ENCODE data around the gene HAS3. TPM values are rescaled to one million over a fixed set of nuclear protein-coding genes. Genes with fewer than 3 reads are reported as not detected.

HAS3 gene
- total RNA-seq, 1 experiment from 2014 or later = 8.3 TPM

DNA sequence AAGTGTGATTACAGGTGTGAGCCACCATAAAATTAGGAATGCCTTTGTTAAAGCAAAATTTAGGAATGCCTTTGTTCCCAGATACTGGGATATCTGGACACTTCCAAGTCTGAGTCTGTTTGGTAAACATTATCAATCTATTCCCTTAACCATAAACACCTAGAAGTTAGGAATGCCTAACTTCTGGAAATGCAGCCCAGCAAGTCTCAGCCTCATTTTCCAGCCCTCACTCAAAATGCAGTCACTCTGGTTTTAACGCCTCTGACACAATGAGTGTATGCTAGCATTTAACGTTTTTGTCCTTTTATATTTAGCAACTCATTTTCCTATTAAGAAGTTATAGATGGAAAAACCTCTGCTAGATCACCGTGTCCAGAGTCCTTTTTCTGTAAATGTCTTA lies 34.4 kb upstream of the HAS3 start:
- no peaks in the 10 kb centered on the region for H3K27me3 ChIP-seq (replicated peaks; ENCODE audit: control insufficient read depth, insufficient read depth, low read length)
- no peaks in the 10 kb centered on the region for H3K9me3 Mint-ChIP-seq (ENCODE audit: unreplicated experiment)
- peak overlapping the region; percentile 17 for H3K4me3 Mint-ChIP-seq (ENCODE audit: unreplicated experiment)
- ChIA-PET CTCF (interaction anchor here (1.1 kb wide), 1 partner anchor 224 kb away, joined by 3 read pairs; no protein-coding TSS in a partner anchor), POLR2A (no interaction called here)
- DNase-seq = peak in 1 of 2 experiments; percentile 37
- H3K36me3 ChIP-seq (ENCODE audit: control insufficient read depth, insufficient read depth, low read length) = no peaks in the 10 kb centered on the region
- intact Hi-C loops (cut with micrococcal nuclease; ENCODE audit: unreplicated experiment) = loop anchor here (5.0 kb wide), 1 partner anchor 39 kb away; no protein-coding TSS in a partner anchor
- H3K4me3 ChIP-seq (ENCODE audit: low read depth, low read length) = no peak overlapping the region
- peaks cover 34% of the 10 kb centered on the region for H3K4me1 ChIP-seq
- H3K27me3 Mint-ChIP-seq (ENCODE audit: insufficient read depth, unreplicated experiment) = no peaks in the 10 kb centered on the region
- no peaks in the 10 kb centered on the region for H3K9me3 ChIP-seq
- H3K36me3 Mint-ChIP-seq (ENCODE audit: insufficient read depth, unreplicated experiment) = peaks cover 4% of the 10 kb centered on the region
- BruUV-seq (replicated peaks) = no TSS peak
- TF ChIP-seq, protein P1, sequence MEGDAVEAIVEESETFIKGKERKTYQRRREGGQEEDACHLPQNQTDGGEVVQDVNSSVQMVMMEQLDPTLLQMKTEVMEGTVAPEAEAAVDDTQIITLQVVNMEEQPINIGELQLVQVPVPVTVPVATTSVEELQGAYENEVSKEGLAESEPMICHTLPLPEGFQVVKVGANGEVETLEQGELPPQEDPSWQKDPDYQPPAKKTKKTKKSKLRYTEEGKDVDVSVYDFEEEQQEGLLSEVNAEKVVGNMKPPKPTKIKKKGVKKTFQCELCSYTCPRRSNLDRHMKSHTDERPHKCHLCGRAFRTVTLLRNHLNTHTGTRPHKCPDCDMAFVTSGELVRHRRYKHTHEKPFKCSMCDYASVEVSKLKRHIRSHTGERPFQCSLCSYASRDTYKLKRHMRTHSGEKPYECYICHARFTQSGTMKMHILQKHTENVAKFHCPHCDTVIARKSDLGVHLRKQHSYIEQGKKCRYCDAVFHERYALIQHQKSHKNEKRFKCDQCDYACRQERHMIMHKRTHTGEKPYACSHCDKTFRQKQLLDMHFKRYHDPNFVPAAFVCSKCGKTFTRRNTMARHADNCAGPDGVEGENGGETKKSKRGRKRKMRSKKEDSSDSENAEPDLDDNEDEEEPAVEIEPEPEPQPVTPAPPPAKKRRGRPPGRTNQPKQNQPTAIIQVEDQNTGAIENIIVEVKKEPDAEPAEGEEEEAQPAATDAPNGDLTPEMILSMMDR (IDR thresholded peaks at IDR 0.05; ENCODE audit: insufficient read depth in 1 of 2, low read depth in 1 of 2, low read length in 1 of 2, severe bottlenecking in 1 of 2, unreplicated experiment in 1 of 2) = no peak
- peak overlapping the region; percentile 63 for H3K27ac Mint-ChIP-seq (ENCODE audit: unreplicated experiment)
- H3K4me1 Mint-ChIP-seq (ENCODE audit: low read depth, unreplicated experiment) = peaks cover 41% of the 10 kb centered on the region

DNA sequence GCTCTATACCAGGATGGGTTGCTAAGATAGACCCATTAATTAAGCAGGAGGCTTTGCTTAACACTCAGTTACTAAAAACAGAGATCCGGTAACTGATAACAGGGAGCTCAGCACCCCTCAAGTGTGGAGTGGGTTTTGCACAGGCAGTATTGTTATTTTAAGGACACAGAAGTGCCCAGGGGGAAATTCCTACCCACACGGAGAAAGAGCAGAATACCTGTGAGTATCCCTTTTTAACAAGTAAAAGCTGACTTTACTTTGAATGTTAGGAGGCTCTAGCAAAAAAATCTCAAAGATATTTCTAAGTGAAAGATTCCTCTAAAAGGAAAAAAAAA lies 32.8 kb upstream of the HAS3 start:
- no peaks in the 10 kb centered on the region for H3K9me3 Mint-ChIP-seq (ENCODE audit: unreplicated experiment)
- H3K4me1 Mint-ChIP-seq (ENCODE audit: low read depth, unreplicated experiment) = peaks cover 41% of the 10 kb centered on the region
- peak overlapping the region; percentile 48 for H3K27ac Mint-ChIP-seq (ENCODE audit: unreplicated experiment)
- H3K27me3 Mint-ChIP-seq (ENCODE audit: insufficient read depth, unreplicated experiment) = no peaks in the 10 kb centered on the region
- Histone ChIP-seq H3K27me3 (replicated peaks; ENCODE audit: control insufficient read depth, insufficient read depth, low read length) (no peaks in the 10 kb centered on the region), H3K4me1 (peaks cover 34% of the 10 kb centered on the region), H3K9me3 (no peaks in the 10 kb centered on the region), H3K4me3 (ENCODE audit: low read depth, low read length) (no peak overlapping the region), H3K36me3 (ENCODE audit: control insufficient read depth, insufficient read depth, low read length) (no peaks in the 10 kb centered on the region)
- POLR2A ChIA-PET = interaction anchor here (0.7 to 1.9 kb wide), 3 partner anchors 33 to 103 kb away, joined by 3 to 6 read pairs (median 6); partner anchors contain the start of gene HAS3
- no peak overlapping the region for H3K4me3 Mint-ChIP-seq (ENCODE audit: unreplicated experiment)
- CTCF ChIA-PET = interaction anchor here (0.6 to 2.6 kb wide), 4 partner anchors 27 to 225 kb away, joined by 3 to 10 read pairs (median 4); partner anchors contain the start of gene HAS3
- no TSS peak for BruUV-seq (replicated peaks)
- intact Hi-C loops (cut with micrococcal nuclease; ENCODE audit: unreplicated experiment) = loop anchor here (5.0 kb wide), 1 partner anchor 40 kb away; no protein-coding TSS in a partner anchor
- H3K36me3 Mint-ChIP-seq (ENCODE audit: insufficient read depth, unreplicated experiment) = peaks cover 4% of the 10 kb centered on the region
- DNase-seq = no peak
- TF ChIP-seq, protein P1 (IDR thresholded peaks at IDR 0.05; ENCODE audit: insufficient read depth in 1 of 2, low read depth in 1 of 2, low read length in 1 of 2, severe bottlenecking in 1 of 2, unreplicated experiment in 1 of 2) = no peak

DNA sequence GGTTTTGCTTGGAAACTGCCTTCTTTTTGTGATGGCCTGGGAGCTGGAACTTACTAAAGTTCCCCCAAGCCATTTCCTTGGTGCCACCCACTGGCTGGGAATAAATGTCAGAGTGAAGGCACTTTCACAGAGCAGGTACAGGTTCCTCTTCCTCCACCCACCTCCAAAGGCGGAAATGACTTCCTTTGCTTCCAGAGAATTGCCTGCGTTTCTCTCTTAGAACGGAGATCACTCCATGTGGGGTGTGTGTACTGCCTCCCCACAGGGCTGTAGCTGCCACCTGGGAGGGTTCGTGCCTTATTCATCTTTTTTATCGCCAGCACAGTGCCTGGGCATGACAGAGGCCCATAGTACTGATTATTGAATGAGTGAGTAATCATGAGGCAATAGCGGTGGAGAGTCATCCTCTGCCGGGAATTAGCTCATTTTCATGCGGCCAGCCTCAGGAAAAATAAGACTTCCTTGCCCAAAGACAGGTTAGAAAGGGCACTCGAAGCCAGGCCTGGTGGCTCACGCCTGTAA lies 32.2 kb upstream of the HAS3 start:
- peaks cover 34% of the 10 kb centered on the region for H3K4me1 ChIP-seq

More for the DNA sequence above, 32.2 kb upstream of the HAS3 start:
- Mint-ChIP-seq H3K36me3 (ENCODE audit: insufficient read depth, unreplicated experiment) (peaks cover 4% of the 10 kb centered on the region), H3K27me3 (ENCODE audit: insufficient read depth, unreplicated experiment) (no peaks in the 10 kb centered on the region), H3K27ac (ENCODE audit: unreplicated experiment) (peak overlapping the region; percentile 48), H3K4me3 (ENCODE audit: unreplicated experiment) (no peak overlapping the region), H3K4me1 (ENCODE audit: low read depth, unreplicated experiment) (peaks cover 44% of the 10 kb centered on the region), H3K9me3 (ENCODE audit: unreplicated experiment) (no peaks in the 10 kb centered on the region)
- ChIA-PET POLR2A (interaction anchor here (0.7 to 1.9 kb wide), 2 partner anchors 33 to 103 kb away, joined by 6 read pairs; partner anchors contain the start of gene HAS3), CTCF (interaction anchor here (0.6 to 2.6 kb wide), 4 partner anchors 26 to 226 kb away, joined by 3 to 10 read pairs (median 4); partner anchors contain the start of gene HAS3)
- BruUV-seq (replicated peaks) = no TSS peak
- Histone ChIP-seq H3K4me3 (ENCODE audit: low read depth, low read length) (no peak overlapping the region), H3K9me3 (no peaks in the 10 kb centered on the region), H3K36me3 (ENCODE audit: control insufficient read depth, insufficient read depth, low read length) (no peaks in the 10 kb centered on the region), H3K27me3 (replicated peaks; ENCODE audit: control insufficient read depth, insufficient read depth, low read length) (no peaks in the 10 kb centered on the region)
- no peak for DNase-seq
- TF ChIP-seq, protein P1 (IDR thresholded peaks at IDR 0.05; ENCODE audit: insufficient read depth in 1 of 2, low read depth in 1 of 2, low read length in 1 of 2, severe bottlenecking in 1 of 2, unreplicated experiment in 1 of 2) = no peak
- intact Hi-C loops (cut with micrococcal nuclease; ENCODE audit: unreplicated experiment) = loop anchor here (5.0 kb wide), 1 partner anchor 41 kb away; no protein-coding TSS in a partner anchor

All from Caco-2 (cell line).